ENCODE data around the gene AKAP13.
"Not testable (repeated sequence)": the region's sequence is repeated elsewhere in the genome, so short reads cannot be mapped to it uniquely, and the experiment has no call there.

GRCh38 chr15:85345196-85345918, 35.0 kb upstream of the AKAP13 start:
- TF ChIP-seq CTCF, POLR2A (IDR thresholded peaks at IDR 0.05): not testable (repeated sequence)

Measured in esophagus squamous epithelium (tissue), 4 donors.